Panc1 (cell line): Measurements from ENCODE around the gene CDO1.

Experiments used
- CTCF ChIP-seq: fragments of 450-650 bp; IDR thresholded peaks from 2 replicates; pipeline ENCODE4 v1.5.1; 2017; ENCODE audit warnings: mild to moderate bottlenecking
- POLR2AphosphoS5 ChIP-seq: IDR thresholded peaks from 2 replicates; pipeline ENCODE4 v1.6.1; 2012; ENCODE audit warnings: mild to moderate bottlenecking, low read depth, low read length, moderate library complexity
- REST ChIP-seq, 2 experiments: IDR thresholded peaks; 2 replicates each; pipeline ENCODE4 v1.6.1; 2011 to 2012; ENCODE audit warnings: low read depth in 2 of 2, control low read depth in 1 of 2, low read length in 1 of 2, mild to moderate bottlenecking in 1 of 2, moderate library complexity in 1 of 2; ENCODE audit not compliant: insufficient read depth in 1 of 2
- SIN3A ChIP-seq: IDR thresholded peaks from 2 replicates; pipeline ENCODE4 v1.6.1; 2012; ENCODE audit warnings: low read depth, mild to moderate bottlenecking, low read length, moderate library complexity, borderline replicate concordance; ENCODE audit not compliant: insufficient read depth
- TCF7L2 ChIP-seq: IDR thresholded peaks from 2 replicates; pipeline ENCODE4 v1.6.1; 2011; ENCODE audit warnings: mild to moderate bottlenecking, low read depth, low read length, inconsistent platforms

- TF ChIP-seq CTCF (no peak), POLR2AphosphoS5 (no peak), TCF7L2 (no peak), REST (IDR thresholded peaks at IDR 0.05; ENCODE audit: insufficient read depth in 1 of 2, low read depth in 2 of 2, low read length in 1 of 2) (no peak), SIN3A (no peak)
These were observed 58.1 kb downstream of the CDO1 start for GRCh38 chr5:115758356-115758755.
